ENCODE results near the gene AHI1. TPM values are rescaled to one million over a fixed set of nuclear protein-coding genes. Genes with fewer than 3 reads are reported as not detected.
A peak's percentile ranks its signal among the peaks of the same experiment; 100 is the strongest.
"Not testable (repeated sequence)": the region's sequence is repeated elsewhere in the genome, so short reads cannot be mapped to it uniquely, and the experiment has no call there.

AHI1 gene
- total and polyA plus RNA-seq, 2 donors = 11.5 to 21.0 TPM

- no peaks in the 10 kb centered on the region for H3K36me3 ChIP-seq (ENCODE audit: control insufficient read depth in 2 of 2, insufficient read depth in 2 of 2, low read length in 1 of 2)
- no peaks in the 10 kb centered on the region for H3K9me3 ChIP-seq (ENCODE audit: control insufficient read depth in 2 of 2, insufficient read depth in 1 of 2, low read length in 1 of 2)
- no peak for DNase-seq (ENCODE audit: low read depth in 6 of 9, low spot score in 9 of 9)
- WGBS = 93% methylated on average over 1 of the region's 1 CpG
- peaks cover 2 to 40% of the 10 kb centered on the region in 2 donors for H3K4me1 ChIP-seq (ENCODE audit: control insufficient read depth in 2 of 2, insufficient read depth in 2 of 2, low read length in 2 of 2)
- H3K4me3 ChIP-seq (ENCODE audit: low read length in 2 of 2) = no peak overlapping the region
- H3K27ac ChIP-seq (ENCODE audit: low read depth in 1 of 2, low read length in 1 of 2) = no peak overlapping the region
- no peaks in the 10 kb centered on the region for H3K27me3 ChIP-seq (ENCODE audit: control insufficient read depth in 2 of 2, insufficient read depth in 1 of 2, low read length in 1 of 2)
Measured at GRCh38 chr6:135254471-135254870, 243.1 kb downstream of the AHI1 start.

- Histone ChIP-seq H3K4me3 (ENCODE audit: low read length in 2 of 2) (no peak overlapping the region), H3K9me3 (ENCODE audit: control insufficient read depth in 2 of 2, insufficient read depth in 1 of 2, low read length in 1 of 2) (no peaks in the 10 kb centered on the region), H3K36me3 (ENCODE audit: control insufficient read depth in 2 of 2, insufficient read depth in 2 of 2, low read length in 1 of 2) (no peaks in the 10 kb centered on the region), H3K27ac (ENCODE audit: low read depth in 1 of 2, low read length in 1 of 2) (peak overlapping the region in 1 of 2 donors; percentile 55), H3K27me3 (ENCODE audit: control insufficient read depth in 2 of 2, insufficient read depth in 1 of 2, low read length in 1 of 2) (no peaks in the 10 kb centered on the region), H3K4me1 (ENCODE audit: control insufficient read depth in 2 of 2, insufficient read depth in 2 of 2, low read length in 2 of 2) (peaks cover 0 to 30% of the 10 kb centered on the region in 2 donors)
- WGBS = 74% methylated on average over 13 of the region's 13 CpGs
- peak in 3 of 9 donors; percentile 44 to 74 (median 68) for DNase-seq (ENCODE audit: low read depth in 6 of 9, low spot score in 9 of 9)
Measured at GRCh38 chr6:135251498-135252441, 245.8 kb downstream of the AHI1 start.

GRCh38 chr6:135250751-135251497 is 246.6 kb downstream of the AHI1 start:
- no peak overlapping the region for H3K4me3 ChIP-seq (ENCODE audit: low read length in 2 of 2)
- no peak for DNase-seq (ENCODE audit: low read depth in 6 of 9, low spot score in 9 of 9)

GRCh38 chr6:135250234-135250633 is 247.3 kb downstream of the AHI1 start:
- no peak overlapping the region for H3K27ac ChIP-seq (ENCODE audit: low read depth in 1 of 2, low read length in 1 of 2)
- no peak overlapping the region for H3K4me3 ChIP-seq (ENCODE audit: low read length in 2 of 2)
- H3K9me3 ChIP-seq (ENCODE audit: control insufficient read depth in 2 of 2, insufficient read depth in 1 of 2, low read length in 1 of 2) = no peaks in the 10 kb centered on the region
- 91% methylated on average over 9 of the region's 9 CpGs for WGBS
- H3K36me3 ChIP-seq (ENCODE audit: control insufficient read depth in 2 of 2, insufficient read depth in 2 of 2, low read length in 1 of 2) = no peaks in the 10 kb centered on the region
- no peak for DNase-seq (ENCODE audit: low read depth in 6 of 9, low spot score in 9 of 9)
- no peaks in the 10 kb centered on the region for H3K27me3 ChIP-seq (ENCODE audit: control insufficient read depth in 2 of 2, insufficient read depth in 1 of 2, low read length in 1 of 2)
- H3K4me1 ChIP-seq (ENCODE audit: control insufficient read depth in 2 of 2, insufficient read depth in 2 of 2, low read length in 2 of 2) = peaks cover 0 to 30% of the 10 kb centered on the region in 2 donors

More at GRCh38 chr6:135250751-135251497, 246.6 kb downstream of the AHI1 start:
- WGBS = 98% methylated on average over 9 of the region's 9 CpGs
- Histone ChIP-seq H3K9me3 (ENCODE audit: control insufficient read depth in 2 of 2, insufficient read depth in 1 of 2, low read length in 1 of 2) (no peaks in the 10 kb centered on the region), H3K27me3 (ENCODE audit: control insufficient read depth in 2 of 2, insufficient read depth in 1 of 2, low read length in 1 of 2) (no peaks in the 10 kb centered on the region), H3K36me3 (ENCODE audit: control insufficient read depth in 2 of 2, insufficient read depth in 2 of 2, low read length in 1 of 2) (no peaks in the 10 kb centered on the region), H3K27ac (ENCODE audit: low read depth in 1 of 2, low read length in 1 of 2) (no peak overlapping the region), H3K4me1 (ENCODE audit: control insufficient read depth in 2 of 2, insufficient read depth in 2 of 2, low read length in 2 of 2) (peaks cover 0 to 30% of the 10 kb centered on the region in 2 donors)

- peaks cover 0 to 21% of the 10 kb centered on the region in 2 donors for H3K4me1 ChIP-seq (ENCODE audit: control insufficient read depth in 2 of 2, insufficient read depth in 2 of 2, low read length in 2 of 2)
- not testable (repeated sequence) for H3K36me3 ChIP-seq (ENCODE audit: control insufficient read depth in 2 of 2, insufficient read depth in 2 of 2, low read length in 1 of 2); DNase-seq (ENCODE audit: low read depth in 6 of 9, low spot score in 9 of 9); H3K27ac ChIP-seq (ENCODE audit: low read depth in 1 of 2, low read length in 1 of 2); H3K9me3 ChIP-seq (ENCODE audit: control insufficient read depth in 2 of 2, insufficient read depth in 1 of 2, low read length in 1 of 2); H3K4me3 ChIP-seq (ENCODE audit: low read length in 2 of 2); H3K27me3 ChIP-seq (ENCODE audit: control insufficient read depth in 2 of 2, insufficient read depth in 1 of 2, low read length in 1 of 2)
- WGBS = 90% methylated on average over 8 of the region's 8 CpGs
Measured at GRCh38 chr6:135246412-135247012, 251.0 kb downstream of the AHI1 start.

GRCh38 chr6:135244805-135245204 is 252.7 kb downstream of the AHI1 start:
- H3K27me3 ChIP-seq (ENCODE audit: control insufficient read depth in 2 of 2, insufficient read depth in 1 of 2, low read length in 1 of 2) = no peaks in the 10 kb centered on the region
- no peaks in the 10 kb centered on the region for H3K9me3 ChIP-seq (ENCODE audit: control insufficient read depth in 2 of 2, insufficient read depth in 1 of 2, low read length in 1 of 2)
- no peak overlapping the region for H3K4me3 ChIP-seq (ENCODE audit: low read length in 2 of 2)
- peaks cover 0 to 13% of the 10 kb centered on the region in 2 donors for H3K4me1 ChIP-seq (ENCODE audit: control insufficient read depth in 2 of 2, insufficient read depth in 2 of 2, low read length in 2 of 2)
- DNase-seq (ENCODE audit: low read depth in 6 of 9, low spot score in 9 of 9) = no peak
- WGBS = 97% methylated on average over 6 of the region's 6 CpGs
- no peak overlapping the region for H3K27ac ChIP-seq (ENCODE audit: low read depth in 1 of 2, low read length in 1 of 2)
- H3K36me3 ChIP-seq (ENCODE audit: control insufficient read depth in 2 of 2, insufficient read depth in 2 of 2, low read length in 1 of 2) = no peaks in the 10 kb centered on the region

GRCh38 chr6:135243871-135244796 is 253.4 kb downstream of the AHI1 start:
- 90% methylated on average over 7 of the region's 7 CpGs for WGBS
- peak in 1 of 9 donors; percentile 46 for DNase-seq (ENCODE audit: low read depth in 6 of 9, low spot score in 9 of 9)
- H3K9me3 ChIP-seq (ENCODE audit: control insufficient read depth in 2 of 2, insufficient read depth in 1 of 2, low read length in 1 of 2) = no peaks in the 10 kb centered on the region
- H3K27me3 ChIP-seq (ENCODE audit: control insufficient read depth in 2 of 2, insufficient read depth in 1 of 2, low read length in 1 of 2) = no peaks in the 10 kb centered on the region
- H3K36me3 ChIP-seq (ENCODE audit: control insufficient read depth in 2 of 2, insufficient read depth in 2 of 2, low read length in 1 of 2) = no peaks in the 10 kb centered on the region
- H3K4me1 ChIP-seq (ENCODE audit: control insufficient read depth in 2 of 2, insufficient read depth in 2 of 2, low read length in 2 of 2) = peaks cover 0 to 13% of the 10 kb centered on the region in 2 donors
- no peak overlapping the region for H3K4me3 ChIP-seq (ENCODE audit: low read length in 2 of 2)
- no peak overlapping the region for H3K27ac ChIP-seq (ENCODE audit: low read depth in 1 of 2, low read length in 1 of 2)

- H3K36me3 ChIP-seq (ENCODE audit: control insufficient read depth in 2 of 2, insufficient read depth in 2 of 2, low read length in 1 of 2) = no peaks in the 10 kb centered on the region
- H3K4me3 ChIP-seq (ENCODE audit: low read length in 2 of 2) = no peak overlapping the region
Measured at GRCh38 chr6:135240711-135241110, 256.8 kb downstream of the AHI1 start.

More at GRCh38 chr6:135240711-135241110, 256.8 kb downstream of the AHI1 start:
- no peak for DNase-seq (ENCODE audit: low read depth in 6 of 9, low spot score in 9 of 9)
- WGBS = 97% methylated on average over 5 of the region's 5 CpGs
- Histone ChIP-seq H3K4me1 (ENCODE audit: control insufficient read depth in 2 of 2, insufficient read depth in 2 of 2, low read length in 2 of 2) (peaks cover 8 to 27% of the 10 kb centered on the region in 2 donors), H3K27ac (ENCODE audit: low read depth in 1 of 2, low read length in 1 of 2) (no peak overlapping the region), H3K9me3 (ENCODE audit: control insufficient read depth in 2 of 2, insufficient read depth in 1 of 2, low read length in 1 of 2) (no peaks in the 10 kb centered on the region), H3K27me3 (ENCODE audit: control insufficient read depth in 2 of 2, insufficient read depth in 1 of 2, low read length in 1 of 2) (no peaks in the 10 kb centered on the region)

Measured in thymus (tissue), 11 donors.